Esophagus muscularis mucosa (tissue), 4 donors: ENCODE measurements around the gene GALNT2. TPM values are rescaled to one million over a fixed set of nuclear protein-coding genes. Genes with fewer than 3 reads are reported as not detected.

ENCODE experiments used
- DNase-seq: peaks from one replicate; pipeline ENCODE4 v3.0.0-alpha.2; 2017; ENCODE audit errors: extremely low spot score
- H3K27ac ChIP-seq, 4 donors: fragments of 200-600 bp; sonication (generic); replicated peaks in 1 of 4; 1 replicate in 3 of 4; 2 replicates in 1 of 4; pipeline ENCODE4 v1.5.1; 2016 to 2019; ENCODE audit warnings: mild to moderate bottlenecking in 1 of 4
- H3K27me3 ChIP-seq, 4 donors: fragments of 200-600 bp; sonication (generic); one replicate each; pipeline versions ENCODE4 v1.5.1 to v1.6.0; 2016 to 2019
- H3K36me3 ChIP-seq, 4 donors: fragments of 200-600 bp; sonication (generic); one replicate each; pipeline ENCODE4 v1.5.1; 2016 to 2019
- H3K4me1 ChIP-seq, 4 donors: fragments of 200-600 bp; sonication (generic); one replicate each; pipeline ENCODE4 v1.5.1; 2016 to 2019
- H3K4me3 ChIP-seq, 4 donors: fragments of 200-600 bp; sonication (generic); 1 replicate in 2 of 4; 2 replicates in 2 of 4; pipeline ENCODE4 v1.5.1; 2016 to 2019; ENCODE audit warnings: mild to moderate bottlenecking in 4 of 4, moderate library complexity in 1 of 4
- H3K9me3 ChIP-seq, 4 donors: fragments of 200-600 bp; sonication (generic); 1 replicate in 3 of 4; 2 replicates in 1 of 4; pipeline ENCODE4 v1.5.1; 2016 to 2019
- EP300 ChIP-seq: sonication (generic); formaldehyde crosslinking; IDR thresholded peaks from one replicate; pipeline ENCODE4 v1.6.1; 2017; ENCODE audit warnings: antibody characterized with exemption
- POLR2A ChIP-seq: fragments of 450-650 bp; IDR thresholded peaks from one replicate; pipeline ENCODE4 v1.6.1; 2017; ENCODE audit warnings: antibody characterized with exemption, moderate library complexity, mild to moderate bottlenecking, low read depth
- POLR2AphosphoS5 ChIP-seq, 2 donors: sonication (generic); formaldehyde crosslinking; IDR thresholded peaks; one replicate each; pipeline ENCODE4 v1.6.1; 2017; ENCODE audit warnings: antibody characterized with exemption in 2 of 2
- WGBS: methylation state at CpG from one replicate; pipeline ENCODE4 v1.1.5; 2018; 5-methylcytosine and 5-hydroxymethylcytosine counted together
- intact Hi-C: fragments of 100-400 bp; cut with DNase I; formaldehyde crosslinking; loops from one replicate; pipeline ENCODE4 v1.15.1; 2023
- total RNA-seq, 4 donors: library from RNA; depleted of rRNA; stranded (reverse); fragments of >200 nt; gene quantifications; one replicate each; pipeline versions ENCODE4 v1.1.0 to v1.2.1, GENCODE V29; 2016
- TF ChIP-seq, protein P1 (sequence below), 3 experiments: fragments of 200-600 bp in 2 of 3; fragments of 450-650 bp in 1 of 3; sonication (generic) in 2 of 3; IDR thresholded peaks; one replicate each; pipeline ENCODE4 v1.5.1; 2017 to 2019; ENCODE audit warnings: antibody characterized with exemption in 3 of 3, mild to moderate bottlenecking in 2 of 3, moderate library complexity in 1 of 3

The GALNT2 gene
- total RNA-seq, 4 donors from 2014 or later: 89.6 to 145 (median 129) TPM

GRCh38 chr1:230206976-230207375 is 139.9 kb downstream of the GALNT2 start:
- no peak overlapping the region for H3K4me3 ChIP-seq
- H3K36me3 ChIP-seq: peaks cover 6 to 38% (median 17%) of the 10 kb centered on the region in 4 donors
- intact Hi-C loops: no loop called here
- no peak overlapping the region for H3K27ac ChIP-seq
- H3K9me3 ChIP-seq: no peaks in the 10 kb centered on the region
- 62% methylated on average over 4 of the region's 4 CpGs for WGBS
- no peak for DNase-seq
- TF ChIP-seq POLR2AphosphoS5 (IDR thresholded peaks at IDR 0.05): no peak
- TF ChIP-seq EP300: no peak
- TF ChIP-seq, protein P1, sequence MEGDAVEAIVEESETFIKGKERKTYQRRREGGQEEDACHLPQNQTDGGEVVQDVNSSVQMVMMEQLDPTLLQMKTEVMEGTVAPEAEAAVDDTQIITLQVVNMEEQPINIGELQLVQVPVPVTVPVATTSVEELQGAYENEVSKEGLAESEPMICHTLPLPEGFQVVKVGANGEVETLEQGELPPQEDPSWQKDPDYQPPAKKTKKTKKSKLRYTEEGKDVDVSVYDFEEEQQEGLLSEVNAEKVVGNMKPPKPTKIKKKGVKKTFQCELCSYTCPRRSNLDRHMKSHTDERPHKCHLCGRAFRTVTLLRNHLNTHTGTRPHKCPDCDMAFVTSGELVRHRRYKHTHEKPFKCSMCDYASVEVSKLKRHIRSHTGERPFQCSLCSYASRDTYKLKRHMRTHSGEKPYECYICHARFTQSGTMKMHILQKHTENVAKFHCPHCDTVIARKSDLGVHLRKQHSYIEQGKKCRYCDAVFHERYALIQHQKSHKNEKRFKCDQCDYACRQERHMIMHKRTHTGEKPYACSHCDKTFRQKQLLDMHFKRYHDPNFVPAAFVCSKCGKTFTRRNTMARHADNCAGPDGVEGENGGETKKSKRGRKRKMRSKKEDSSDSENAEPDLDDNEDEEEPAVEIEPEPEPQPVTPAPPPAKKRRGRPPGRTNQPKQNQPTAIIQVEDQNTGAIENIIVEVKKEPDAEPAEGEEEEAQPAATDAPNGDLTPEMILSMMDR (IDR thresholded peaks at IDR 0.05): no peak
- TF ChIP-seq POLR2A: no peak
- H3K27me3 ChIP-seq: no peaks in the 10 kb centered on the region
- peaks cover 32 to 34% (median 32%) of the 10 kb centered on the region in 4 donors for H3K4me1 ChIP-seq

DNA sequence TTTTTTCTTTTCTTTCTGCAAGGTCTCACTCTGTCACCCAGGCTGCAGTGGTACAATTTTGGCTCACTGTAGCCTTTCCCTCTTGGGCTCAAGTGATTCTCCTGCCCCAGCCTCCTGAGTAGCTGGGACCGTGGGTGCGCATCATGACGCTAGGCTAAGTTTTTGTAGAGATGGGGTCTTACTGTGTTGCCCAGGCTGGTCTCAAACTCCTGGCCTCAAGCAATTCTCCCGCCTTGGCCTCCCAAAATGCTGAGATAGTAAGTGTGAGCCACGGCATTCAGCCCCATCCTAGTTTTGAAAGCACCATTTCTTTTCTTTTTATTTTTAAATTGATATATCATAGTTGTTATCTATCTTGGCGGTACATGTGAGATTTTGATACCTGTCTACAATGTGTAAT is 140.6 kb downstream of the GALNT2 start:
- Histone ChIP-seq H3K36me3 (peaks cover 6 to 33% (median 17%) of the 10 kb centered on the region in 4 donors), H3K4me1 (peaks cover 33 to 39% (median 37%) of the 10 kb centered on the region in 4 donors), H3K27me3 (no peaks in the 10 kb centered on the region), H3K27ac (no peak overlapping the region), H3K9me3 (no peaks in the 10 kb centered on the region), H3K4me3 (no peak overlapping the region)
- TF ChIP-seq, protein P1 (IDR thresholded peaks at IDR 0.05): no peak
- TF ChIP-seq POLR2AphosphoS5 (IDR thresholded peaks at IDR 0.05) (no peak), EP300 (no peak), POLR2A (no peak)
- intact Hi-C loops: no loop called here
- 93% methylated on average over 6 of the region's 6 CpGs for WGBS
- DNase-seq: peak; percentile 42

DNA sequence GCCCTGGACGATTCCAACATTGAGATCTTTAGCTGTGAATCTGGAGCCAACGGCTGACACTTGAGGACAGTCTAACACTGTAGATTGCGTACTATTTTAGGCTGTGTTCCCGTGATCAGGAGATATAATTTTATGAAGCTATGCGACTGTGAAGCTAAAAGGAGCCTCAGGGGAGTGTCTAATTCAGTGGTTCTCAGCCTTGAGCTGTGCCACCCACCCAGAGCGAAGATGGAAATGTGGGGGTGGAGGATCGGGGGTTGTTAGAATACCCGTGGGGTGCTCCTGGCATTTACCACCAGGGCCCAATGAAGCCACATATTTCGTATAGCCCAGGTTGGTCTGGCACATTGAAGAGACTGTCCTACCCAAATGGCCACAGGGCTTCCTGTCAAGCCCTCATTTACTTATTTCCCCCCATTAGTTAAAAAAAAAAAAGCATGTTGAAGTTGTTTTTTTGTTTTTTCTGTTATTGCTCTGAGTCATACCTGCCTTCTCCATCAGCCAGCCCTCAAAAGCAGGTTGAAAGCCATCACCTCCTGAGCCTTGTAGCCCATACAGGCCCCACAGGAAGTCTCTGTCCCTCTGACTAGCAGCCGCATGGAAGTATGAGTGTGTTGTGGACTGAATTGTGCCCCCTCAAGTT is 141.7 kb downstream of the GALNT2 start:
- TF ChIP-seq, protein P1 (IDR thresholded peaks at IDR 0.05): no peak
- TF ChIP-seq EP300 (no peak), POLR2AphosphoS5 (IDR thresholded peaks at IDR 0.05) (no peak), POLR2A (no peak)
- H3K36me3 ChIP-seq: peaks cover 0 to 21% (median 8%) of the 10 kb centered on the region in 4 donors
- DNase-seq: no peak
- no peak overlapping the region for H3K27ac ChIP-seq
- intact Hi-C loops: no loop called here
- H3K27me3 ChIP-seq: no peaks in the 10 kb centered on the region
- H3K4me1 ChIP-seq: peaks cover 33 to 46% (median 39%) of the 10 kb centered on the region in 4 donors
- 97% methylated on average over 10 of the region's 10 CpGs for WGBS
- no peak overlapping the region for H3K4me3 ChIP-seq
- no peaks in the 10 kb centered on the region for H3K9me3 ChIP-seq

DNA sequence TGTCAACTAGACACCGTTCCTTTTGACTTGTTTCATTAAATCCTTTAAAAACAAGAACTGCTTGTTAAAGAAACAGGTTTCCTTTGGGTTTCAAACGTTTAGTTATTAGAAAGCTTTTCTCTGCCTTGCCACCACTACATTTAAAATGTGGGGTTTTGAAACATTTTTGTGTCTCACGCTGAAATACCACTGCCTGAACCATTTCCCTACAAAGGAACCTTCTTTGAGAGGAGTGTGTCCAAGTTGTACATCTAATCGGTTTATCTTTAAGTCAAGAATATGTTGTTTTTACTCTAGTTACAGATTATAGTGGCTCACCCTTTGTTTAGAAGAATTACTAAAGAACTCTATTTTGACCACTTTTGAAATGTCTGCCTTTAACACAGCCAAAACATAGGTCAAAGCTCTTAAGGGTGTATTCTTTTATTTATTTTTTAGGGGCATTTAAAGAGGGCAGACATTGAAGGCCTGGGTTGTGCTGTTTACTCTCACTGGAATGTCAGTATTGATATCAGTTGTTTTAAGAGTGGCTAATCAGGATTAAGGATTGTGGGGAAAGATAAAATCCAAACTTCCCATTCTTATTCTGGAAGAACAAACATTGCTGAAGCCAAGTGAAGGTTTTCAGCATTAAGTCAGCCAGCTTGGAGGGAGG is 143.4 kb downstream of the GALNT2 start:
- Histone ChIP-seq H3K36me3 (peaks cover 0 to 4% (median 0%) of the 10 kb centered on the region in 4 donors), H3K9me3 (no peaks in the 10 kb centered on the region), H3K27me3 (no peaks in the 10 kb centered on the region), H3K4me1 (peaks cover 37 to 55% (median 53%) of the 10 kb centered on the region in 4 donors), H3K27ac (peak overlapping the region in 2 of 4 donors; percentile 0 to 45), H3K4me3 (no peak overlapping the region)
- no peak for DNase-seq
- 74% methylated on average over 4 of the region's 4 CpGs for WGBS
- intact Hi-C loops: no loop called here
- TF ChIP-seq POLR2A: no peak
- TF ChIP-seq, protein P1 (IDR thresholded peaks at IDR 0.05): no peak
- TF ChIP-seq EP300: no peak
- TF ChIP-seq POLR2AphosphoS5 (IDR thresholded peaks at IDR 0.05): no peak
